HL-60 (cell line): Measurements from ENCODE around the gene B9D1.

Experiments
- DNase-seq, 2 experiments: peaks; one replicate each; pipeline ENCODE4 v3.0.0-alpha.2; 2010 to 2020; ENCODE audit warnings: low read depth in 1 of 2, low spot score in 1 of 2
- H3K27ac ChIP-seq: fragments of 250-450 bp; sonication (Bioruptor Pico); replicated peaks from 2 replicates; pipeline ENCODE4 v1.5.1; 2020; ENCODE audit warnings: mild to moderate bottlenecking, moderate library complexity
- H3K27me3 ChIP-seq: fragments of 250-450 bp; sonication (Bioruptor Pico); 2 replicates; pipeline ENCODE4 v1.5.1; 2021; ENCODE audit warnings: mild to moderate bottlenecking, moderate library complexity; ENCODE audit not compliant: insufficient read depth, poor library complexity, severe bottlenecking
- H3K4me3 ChIP-seq: replicated peaks from 2 replicates; pipeline ENCODE4 v1.5.1; 2011; ENCODE audit warnings: mild to moderate bottlenecking, control low read depth, low read length; ENCODE audit not compliant: insufficient read depth
- CTCF ChIP-seq: IDR thresholded peaks from one replicate; pipeline ENCODE4 v1.5.1; 2011; ENCODE audit warnings: low read length, control low read depth, inconsistent platforms; ENCODE audit not compliant: insufficient read depth
- GABPA ChIP-seq: IDR thresholded peaks from 2 replicates; pipeline ENCODE4 v1.6.1; 2012; ENCODE audit warnings: low read depth
- POLR2AphosphoS5 ChIP-seq: IDR thresholded peaks from 2 replicates; pipeline ENCODE4 v1.6.1; 2012; ENCODE audit warnings: low read depth
- REST ChIP-seq: IDR thresholded peaks from 2 replicates; pipeline ENCODE4 v1.6.1; 2012; ENCODE audit warnings: low read depth; ENCODE audit not compliant: insufficient replicate concordance
- SPI1 ChIP-seq: IDR thresholded peaks from 2 replicates; pipeline ENCODE4 v1.6.1; 2012; ENCODE audit warnings: low read depth, mild to moderate bottlenecking, borderline replicate concordance

The B9D1 gene

GRCh38 chr17:19319771-19320505, 42.6 kb downstream of the B9D1 start:
- H3K27ac ChIP-seq, result no peak overlapping the region
- no peaks in the 10 kb centered on the region for H3K27me3 ChIP-seq
- no peak for DNase-seq
- TF ChIP-seq SPI1 (no peak), GABPA (no peak), REST (no peak), CTCF (no peak), POLR2AphosphoS5 (no peak)
- no peak overlapping the region for H3K4me3 ChIP-seq

GRCh38 chr17:19318611-19319010, 43.9 kb downstream of the B9D1 start:
- Histone ChIP-seq H3K27me3 (no peaks in the 10 kb centered on the region), H3K27ac (no peak overlapping the region), H3K4me3 (no peak overlapping the region)
- TF ChIP-seq POLR2AphosphoS5 (no peak), GABPA (no peak), REST (no peak), CTCF (no peak), SPI1 (no peak)
- DNase-seq, result no peak

GRCh38 chr17:19317359-19318095, 45.0 kb downstream of the B9D1 start:
- no peak for TF ChIP-seq GABPA
- TF ChIP-seq POLR2AphosphoS5, result no peak
- TF ChIP-seq SPI1, result no peak
- TF ChIP-seq REST, result no peak
- TF ChIP-seq CTCF, result no peak
- Histone ChIP-seq H3K4me3 (no peak overlapping the region), H3K27me3 (no peaks in the 10 kb centered on the region), H3K27ac (no peak overlapping the region)
- DNase-seq, result peak in 1 of 2 experiments; percentile 30
